Ectodermal cell (in vitro differentiated cells): ENCODE results near the gene CD79A. TPM values are rescaled to one million over a fixed set of nuclear protein-coding genes. Genes with fewer than 3 reads are reported as not detected.

Experiments
- H3K27ac ChIP-seq: 2 replicates; pipeline ENCODE4 v1.7.0; 2013; ENCODE audit warnings: mild to moderate bottlenecking, low read depth, low read length; ENCODE audit not compliant: insufficient read depth, poor library complexity, severe bottlenecking
- H3K27me3 ChIP-seq: 2 replicates; pipeline ENCODE4 v1.7.0; 2013; ENCODE audit warnings: mild to moderate bottlenecking, low read length; ENCODE audit not compliant: insufficient read depth, control insufficient read depth, poor library complexity, severe bottlenecking
- H3K36me3 ChIP-seq: one replicate; pipeline ENCODE4 v1.7.0; 2013; ENCODE audit warnings: low read length; ENCODE audit not compliant: control insufficient read depth, insufficient read depth
- H3K4me1 ChIP-seq: one replicate; pipeline ENCODE4 v1.7.0; 2013; ENCODE audit warnings: low read length; ENCODE audit not compliant: control insufficient read depth, insufficient read depth
- H3K4me3 ChIP-seq: 2 replicates; pipeline ENCODE4 v1.7.0; 2013; ENCODE audit warnings: low read depth, low read length, control low read depth; ENCODE audit not compliant: insufficient read depth
- H3K9me3 ChIP-seq: 2 replicates; pipeline ENCODE4 v1.7.0; 2013; ENCODE audit warnings: mild to moderate bottlenecking, low read length, moderate library complexity; ENCODE audit not compliant: control insufficient read depth
- WGBS, 2 experiments: methylation state at CpG; one replicate each; pipeline ENCODE4 v1.1.7; 2013; ENCODE audit warnings: missing lambda C conversion rate in 2 of 2; 5-methylcytosine and 5-hydroxymethylcytosine counted together
- polyA plus RNA-seq, 4 experiments: library from polyadenylated mRNA; stranded (reverse); fragments of 50-300 nt; gene quantifications; one replicate each; pipeline ENCODE4 v1.2.3, GENCODE V29; 2013

Gene CD79A
- 0.56 TPM for polyA plus RNA-seq (2013, experiment 1 of 4)
- 0.64 TPM for polyA plus RNA-seq (2013, experiment 2 of 4)
- polyA plus RNA-seq (2013, experiment 3 of 4), result 0.21 TPM
- polyA plus RNA-seq (2013, experiment 4 of 4), result 0.69 TPM

DNA sequence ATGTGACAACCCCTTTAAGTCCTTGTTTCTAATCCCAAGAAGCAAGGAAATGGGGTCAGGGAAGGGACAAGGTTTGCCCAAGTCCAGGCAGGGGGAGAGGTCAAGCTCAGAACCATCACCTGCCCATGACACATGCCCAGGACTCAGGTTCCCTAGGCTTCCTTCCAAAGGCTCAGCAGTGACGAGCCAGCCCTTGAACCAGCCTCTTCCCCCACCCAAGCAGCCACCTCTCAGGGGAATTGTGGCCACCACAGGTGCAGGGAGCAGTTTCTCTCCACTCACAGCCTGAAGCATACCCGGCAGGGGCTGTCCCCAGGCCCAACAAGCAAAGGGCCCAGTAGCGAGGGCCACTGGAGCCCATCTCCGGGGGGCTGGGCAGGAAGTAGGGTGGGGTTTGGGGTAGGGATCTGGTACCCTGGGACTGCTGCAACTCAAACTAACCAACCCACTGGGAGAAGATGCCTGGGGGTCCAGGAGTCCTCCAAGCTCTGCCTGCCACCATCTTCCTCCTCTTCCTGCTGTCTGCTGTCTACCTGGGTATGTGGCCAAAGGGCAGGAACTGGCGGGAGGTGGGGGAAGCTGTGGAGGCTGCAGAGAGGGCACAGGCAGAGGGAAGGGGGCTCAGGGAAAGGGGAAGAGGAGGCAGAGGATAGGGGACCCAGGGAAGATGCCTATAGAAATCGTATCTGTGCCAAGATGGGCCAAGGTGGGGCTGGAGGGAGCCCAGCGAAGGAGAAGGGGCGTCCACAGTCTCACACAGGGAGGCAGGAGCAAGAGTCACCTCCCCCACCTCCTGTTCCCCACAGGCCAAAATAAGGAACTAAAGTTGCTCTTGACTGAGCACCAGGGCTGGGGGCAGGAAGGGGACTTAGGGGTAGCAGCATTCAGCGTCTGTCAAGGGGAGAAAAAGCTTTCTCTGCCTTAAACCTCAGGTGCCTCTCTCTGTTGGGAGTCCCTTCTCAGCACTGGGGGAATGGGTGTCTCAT is at the start of gene CD79A:
CD79A (plus strand) TSS at position 433 of the 986 bp plus-strand sequence; CDS start at position 459, 26 bp downstream.
- Histone ChIP-seq H3K9me3 (no peaks in the 10 kb centered on the region), H3K4me3 (no peak within 1 kb of the TSS), H3K27me3 (peaks cover 15% of the 10 kb centered on the region), H3K27ac (no peak within 1 kb of the TSS), H3K36me3 (no peaks in the 10 kb centered on the region), H3K4me1 (peaks cover under 1% of the 10 kb centered on the region)
- WGBS, 2 experiments, result 67 to 72% methylated on average over 9 of the region's 9 CpGs

DNA sequence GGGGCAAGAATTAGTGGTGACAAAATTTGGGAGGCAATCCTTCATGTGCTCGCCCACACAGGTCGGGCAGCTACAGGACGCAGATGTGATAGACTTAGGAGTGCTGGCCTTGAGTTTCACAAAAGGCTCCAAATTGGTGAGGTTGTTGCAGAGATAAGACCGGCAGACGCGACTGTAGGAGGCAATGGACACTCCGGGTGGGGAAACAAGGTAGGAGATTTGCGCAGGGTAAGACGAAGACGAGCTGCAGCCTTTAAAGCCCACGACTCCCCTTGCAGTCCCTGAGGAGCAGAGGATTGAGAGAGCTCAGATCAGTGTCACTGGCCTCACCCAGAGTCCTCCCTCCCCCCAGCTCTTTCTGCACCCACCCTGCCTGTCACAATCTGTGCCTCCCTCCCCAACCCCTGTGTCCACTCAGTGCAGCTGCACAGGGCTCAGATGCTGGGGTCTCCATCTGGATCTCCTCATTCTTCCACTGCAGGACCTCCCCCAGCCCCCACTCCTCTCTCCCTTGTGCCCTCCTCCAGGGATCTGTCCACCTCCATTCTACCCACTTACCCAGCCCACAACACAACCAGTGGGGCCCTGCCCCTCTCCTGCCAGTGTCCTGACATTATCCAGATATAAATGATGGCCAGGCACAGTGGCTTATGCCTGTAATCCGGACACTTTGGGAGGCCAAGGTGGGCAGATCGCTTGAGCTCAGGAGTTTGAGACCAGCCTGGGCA is 38.9 kb upstream of the CD79A start:
- Histone ChIP-seq H3K4me3 (no peak overlapping the region), H3K27ac (no peak overlapping the region), H3K36me3 (no peaks in the 10 kb centered on the region), H3K27me3 (peaks cover 23% of the 10 kb centered on the region), H3K4me1 (no peaks in the 10 kb centered on the region), H3K9me3 (no peaks in the 10 kb centered on the region)
- 76 to 78% methylated on average over 13 of the region's 13 CpGs for WGBS, 2 experiments

DNA sequence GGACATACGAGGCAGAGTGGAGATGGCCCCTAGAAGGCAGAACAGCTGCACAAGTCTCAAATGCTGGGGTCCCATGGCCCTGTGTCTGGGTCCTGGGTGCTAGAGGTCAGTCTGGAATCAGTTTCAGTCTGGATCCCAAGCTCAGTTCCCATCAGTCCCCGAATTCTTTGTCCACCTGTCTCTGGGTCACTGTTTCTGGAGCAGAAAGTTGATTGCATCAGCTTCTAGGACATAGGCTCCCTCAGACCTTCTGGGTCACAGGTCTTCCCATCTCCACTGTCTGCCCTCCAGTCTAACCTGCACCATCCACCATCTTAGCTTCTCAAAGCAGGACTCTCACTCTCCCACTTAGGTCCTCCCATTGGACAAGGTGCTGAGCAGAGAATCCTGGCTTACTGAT is 37.9 kb upstream of the CD79A start:
- peaks cover 23% of the 10 kb centered on the region for H3K27me3 ChIP-seq
- 64 to 76% methylated on average over 2 of the region's 2 CpGs for WGBS, 2 experiments

DNA sequence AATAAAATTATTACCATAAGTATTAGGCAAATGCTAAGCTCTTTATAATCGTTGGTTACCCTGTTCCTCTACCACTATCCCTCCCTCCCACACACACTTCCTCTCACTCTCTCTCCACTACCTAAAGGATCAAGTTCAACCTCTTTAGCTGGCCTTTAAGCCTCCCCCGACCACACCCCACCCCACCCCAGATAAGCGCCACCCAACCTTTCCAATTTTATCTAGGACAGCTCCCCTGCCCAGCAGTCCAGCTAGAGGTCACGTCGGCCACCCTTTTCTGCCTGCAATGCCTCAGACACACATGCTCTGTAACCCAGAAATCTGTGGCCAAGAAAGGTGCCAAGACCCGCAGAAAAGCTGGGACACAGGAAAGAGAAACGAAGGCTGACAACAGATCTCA is 33.7 kb upstream of the CD79A start:
- Histone ChIP-seq H3K27ac (no peak overlapping the region), H3K27me3 (peaks cover 11% of the 10 kb centered on the region), H3K4me1 (no peaks in the 10 kb centered on the region), H3K36me3 (no peaks in the 10 kb centered on the region), H3K4me3 (no peak overlapping the region), H3K9me3 (no peaks in the 10 kb centered on the region)
- WGBS, 2 experiments, result 81 to 87% methylated on average over 7 of the region's 7 CpGs

More for the DNA sequence above, 37.9 kb upstream of the CD79A start:
- Histone ChIP-seq H3K9me3 (no peaks in the 10 kb centered on the region), H3K27ac (no peak overlapping the region), H3K4me1 (no peaks in the 10 kb centered on the region), H3K36me3 (no peaks in the 10 kb centered on the region), H3K4me3 (no peak overlapping the region)

DNA sequence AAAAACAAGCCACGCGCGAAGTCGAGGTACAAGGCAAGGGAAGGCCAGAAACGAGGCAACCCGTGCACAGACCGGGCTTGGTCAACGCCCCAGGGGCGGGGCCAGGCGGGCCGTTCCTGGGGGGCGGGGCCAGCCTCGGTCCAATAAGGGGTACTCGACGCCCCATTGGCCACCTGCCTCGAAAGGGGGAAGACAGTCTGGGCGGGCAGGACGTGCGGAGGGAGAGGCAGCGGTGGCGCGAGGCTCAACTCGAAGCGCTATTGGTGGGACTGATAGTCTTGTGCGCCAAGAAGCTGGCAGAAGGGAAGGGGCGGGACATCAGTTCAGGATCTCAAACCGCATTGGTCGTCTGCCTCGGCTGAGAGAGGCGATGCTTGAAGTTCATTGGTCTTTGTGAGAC is 32.5 kb upstream of the CD79A start, which contains the start of gene LYPD4:
LYPD4 (minus strand) TSS at position 83 of the 400 bp plus-strand sequence. CDS start 5,398 bp downstream, outside the sequence.
- no peaks in the 10 kb centered on the region for H3K9me3 ChIP-seq
- H3K27ac ChIP-seq, result no peak within 1 kb of the TSS
- H3K4me3 ChIP-seq, result no peak within 1 kb of the TSS
- H3K36me3 ChIP-seq, result no peaks in the 10 kb centered on the region
- no peaks in the 10 kb centered on the region for H3K4me1 ChIP-seq
- peaks cover 3% of the 10 kb centered on the region for H3K27me3 ChIP-seq
- 88 to 90% methylated on average over 30 of the region's 30 CpGs for WGBS, 2 experiments

DNA sequence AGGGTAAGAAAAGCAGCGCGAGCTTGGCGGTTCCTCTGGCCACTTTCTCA is 32.3 kb upstream of the CD79A start, which contains the start of gene DMRTC2:
DMRTC2 (plus strand) TSS at position 42 of the 50 bp plus-strand sequence. CDS start 2,387 bp downstream, outside the sequence.
- Histone ChIP-seq H3K36me3 (no peaks in the 10 kb centered on the region), H3K27me3 (peaks cover 3% of the 10 kb centered on the region), H3K9me3 (no peaks in the 10 kb centered on the region), H3K27ac (no peak within 1 kb of the TSS), H3K4me3 (no peak within 1 kb of the TSS), H3K4me1 (no peaks in the 10 kb centered on the region)
- WGBS, 2 experiments, result 95 to 99% methylated on average over 3 of the region's 3 CpGs

DNA sequence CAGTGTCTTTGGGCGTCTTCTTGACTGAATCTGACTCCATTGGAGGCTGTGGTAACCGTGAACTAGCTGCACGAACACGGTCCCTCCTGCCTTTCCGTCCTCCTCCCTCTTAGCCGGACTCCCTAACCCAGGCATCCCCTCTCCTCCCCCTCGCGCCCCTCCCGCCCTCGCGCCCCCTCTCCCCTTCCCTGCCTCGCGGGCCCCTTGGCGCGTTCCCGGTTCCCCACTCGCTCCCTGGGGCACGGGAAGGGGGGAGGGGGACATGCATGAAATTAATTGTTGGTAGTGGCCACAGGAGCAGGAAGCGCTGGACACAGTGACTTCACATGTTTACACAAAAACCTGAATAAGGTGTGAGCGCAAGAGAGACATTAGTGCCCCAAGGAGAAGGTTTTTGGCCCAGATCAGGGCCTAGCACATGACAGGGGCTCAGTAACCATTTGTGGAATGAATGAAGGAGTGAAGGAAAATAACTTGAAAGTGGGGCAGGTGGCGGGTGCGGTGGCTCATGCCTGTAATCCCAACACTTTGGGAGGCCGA is 32.0 kb upstream of the CD79A start:
- WGBS, 2 experiments, result 92 to 96% methylated on average over 18 to 23 of the region's 23 CpGs
- Histone ChIP-seq H3K4me1 (no peaks in the 10 kb centered on the region), H3K27ac (no peak overlapping the region), H3K4me3 (no peak overlapping the region), H3K36me3 (no peaks in the 10 kb centered on the region), H3K27me3 (peaks cover 3% of the 10 kb centered on the region), H3K9me3 (no peaks in the 10 kb centered on the region)

DNA sequence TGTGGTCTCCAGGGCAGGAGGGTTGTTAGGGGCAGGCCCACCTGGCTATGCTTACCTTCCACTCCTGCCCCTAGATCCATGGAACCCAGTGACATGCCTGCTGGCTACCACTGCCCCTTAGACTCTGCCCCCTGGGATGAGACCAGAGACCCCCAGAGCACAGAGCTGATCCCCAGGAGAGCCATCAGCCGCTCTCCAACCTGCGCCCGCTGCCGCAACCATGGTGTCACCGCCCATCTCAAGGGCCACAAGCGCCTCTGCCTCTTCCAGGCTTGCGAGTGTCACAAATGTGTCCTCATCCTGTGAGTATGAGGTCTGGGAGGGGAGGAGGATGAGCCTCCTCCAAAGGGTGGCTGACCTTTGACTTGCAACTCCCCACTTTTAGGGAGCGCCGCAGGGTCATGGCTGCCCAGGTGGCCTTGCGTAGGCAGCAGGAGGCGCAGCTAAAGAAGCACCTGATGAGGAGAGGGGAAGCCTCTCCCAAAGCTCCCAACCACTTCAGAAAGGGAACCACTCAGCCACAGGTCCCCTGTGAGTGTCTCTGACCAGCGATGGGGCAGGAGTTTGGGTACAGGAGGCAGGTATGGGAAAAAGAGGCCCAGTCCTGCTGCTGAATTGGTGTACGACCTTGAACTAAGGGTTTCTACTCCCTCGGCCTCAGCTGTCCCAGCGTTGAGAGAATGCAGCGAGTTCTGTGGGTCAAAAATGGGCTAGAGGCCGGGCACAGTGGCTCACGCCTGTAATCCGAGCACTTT is 29.6 kb upstream of the CD79A start:
- H3K36me3 ChIP-seq, result no peaks in the 10 kb centered on the region
- H3K4me1 ChIP-seq, result no peaks in the 10 kb centered on the region
- 91 to 92% methylated on average over 19 of the region's 19 CpGs for WGBS, 2 experiments
- no peak overlapping the region for H3K4me3 ChIP-seq
- no peak overlapping the region for H3K27ac ChIP-seq
- H3K27me3 ChIP-seq, result peaks cover 11% of the 10 kb centered on the region
- H3K9me3 ChIP-seq, result no peaks in the 10 kb centered on the region

DNA sequence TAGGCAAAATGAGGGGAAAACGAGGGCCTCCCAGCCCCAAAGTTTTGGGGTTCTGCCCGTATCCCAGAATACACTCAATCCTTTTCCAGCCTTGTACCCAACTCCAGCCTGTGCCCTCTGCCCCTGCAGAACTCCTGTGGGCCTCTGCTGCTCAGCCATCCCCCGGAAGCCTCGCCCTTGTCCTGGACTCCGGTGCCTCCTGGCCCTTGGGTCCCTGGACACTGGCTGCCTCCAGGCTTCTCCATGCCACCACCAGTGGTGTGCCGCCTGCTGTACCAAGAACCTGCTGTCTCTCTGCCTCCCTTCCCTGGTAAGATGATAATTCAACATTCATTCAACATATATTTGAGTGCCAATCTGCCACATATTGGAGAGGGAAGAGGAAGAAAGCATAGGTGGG is 28.4 kb upstream of the CD79A start:
- Histone ChIP-seq H3K27me3 (peaks cover 17% of the 10 kb centered on the region), H3K36me3 (no peaks in the 10 kb centered on the region), H3K27ac (no peak overlapping the region), H3K4me1 (no peaks in the 10 kb centered on the region), H3K9me3 (no peaks in the 10 kb centered on the region), H3K4me3 (no peak overlapping the region)
- WGBS, 2 experiments, result 87 to 89% methylated on average over 6 of the region's 6 CpGs
